ENCODE results near the gene MAN2B2. TPM values are rescaled to one million over a fixed set of nuclear protein-coding genes. Genes with fewer than 3 reads are reported as not detected.

The MAN2B2 gene
- total and polyA plus RNA-seq, 2 of the 8 experiments (the other 6 are each of a cell fraction or from before 2014, with no cell fraction given): 3.3 to 4.0 TPM

DNA sequence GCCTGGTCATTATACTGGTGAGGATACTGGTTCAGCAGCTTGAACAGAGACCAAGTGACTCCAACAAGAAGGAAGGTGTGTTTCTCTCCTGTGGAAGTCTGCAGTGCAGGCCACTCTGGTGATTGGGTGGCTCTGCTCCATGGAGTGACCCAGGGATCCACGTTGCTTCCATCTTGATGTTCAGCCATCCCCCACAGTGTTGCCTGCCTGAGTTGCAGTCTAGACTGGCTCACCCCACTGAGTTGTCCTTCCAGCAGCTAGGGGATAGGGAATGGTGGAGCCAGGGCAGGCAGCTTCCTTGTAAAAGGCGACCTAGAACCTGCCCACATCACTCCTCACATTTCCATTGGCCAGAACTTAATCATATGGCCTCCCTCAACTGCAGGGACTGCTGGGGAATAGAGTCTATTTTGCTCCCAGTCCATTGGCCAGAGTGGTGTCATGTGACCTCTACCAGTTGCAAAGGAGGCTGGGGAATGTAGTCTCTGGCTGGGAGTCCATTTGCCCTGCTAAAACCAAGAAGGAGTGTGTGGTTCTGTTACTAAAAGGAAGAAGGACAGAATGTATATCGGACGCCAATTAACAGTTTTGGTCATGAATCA, 8.0 kb downstream of the MAN2B2 start:
- ChIA-PET CTCF (ENCODE audit: partially characterized antibody) (interaction anchor here (1.4 kb wide), 1 partner anchor 9 kb away, joined by 3 read pairs; no protein-coding TSS in a partner anchor), POLR2A (ENCODE audit: partially characterized antibody) (no interaction called here)
- Histone ChIP-seq H2BK15ac (ENCODE audit: low read length) (no peak overlapping the region), H3K56ac (replicated peaks; ENCODE audit: insufficient read length, low read depth, low read length) (no peak overlapping the region), H2BK5ac (ENCODE audit: low read depth, low read length) (no peak overlapping the region), H3K36me3 (ENCODE audit: control insufficient read depth in 2 of 4, insufficient read depth in 4 of 4, low read length in 3 of 4) (peaks cover 0 to 12% (median 2%) of the 10 kb centered on the region in 4 experiments; a peak in 3 of 8 replicates), H2BK12ac (ENCODE audit: low read depth, low read length) (no peak overlapping the region), H2BK120ac (replicated peaks; ENCODE audit: low read depth, low read length) (no peak overlapping the region), H3K14ac (ENCODE audit: insufficient read length) (no peak overlapping the region), H3K9ac (replicated peaks in 1 of 4; ENCODE audit: extremely low read depth in 1 of 4, low read depth in 3 of 4, low read length in 3 of 4) (no peak overlapping the region), H4K5ac (ENCODE audit: insufficient read length, low read depth, low read length) (no peak overlapping the region), H4K91ac (replicated peaks; ENCODE audit: insufficient read length, low read length) (no peak overlapping the region), H3K4me3 (ENCODE audit: extremely low read depth in 1 of 4, insufficient read depth in 2 of 4, low read depth in 3 of 4, low read length in 4 of 4) (no peak overlapping the region), H2AFZ (ENCODE audit: low read length) (no peak overlapping the region), H3K23ac (ENCODE audit: insufficient read length) (no peak overlapping the region), H4K20me1 (replicated peaks in 1 of 2; ENCODE audit: control insufficient read depth in 1 of 2, insufficient read depth in 2 of 2, low read length in 2 of 2) (peaks cover 0 to 7% of the 10 kb centered on the region in 2 experiments), H3K27ac (ENCODE audit: low read depth, low read length) (no peak overlapping the region), H4K8ac (ENCODE audit: extremely low read depth, insufficient read depth, low read length) (no peak overlapping the region), H2BK20ac (ENCODE audit: low read length) (no peak overlapping the region), H2AK5ac (ENCODE audit: low read depth, low read length) (no peak overlapping the region), H3K9me3 (ENCODE audit: insufficient read depth in 2 of 2, low read depth in 1 of 2, low read length in 1 of 2) (peaks cover 2 to 5% of the 10 kb centered on the region in 2 experiments), H3K79me2 (ENCODE audit: control insufficient read depth in 1 of 2, insufficient read depth in 2 of 2, low read length in 2 of 2) (no peaks in the 10 kb centered on the region), H3K79me1 (ENCODE audit: low read depth, low read length) (no peaks in the 10 kb centered on the region), H3K23me2 (ENCODE audit: low read depth, low read length) (peaks cover 11% of the 10 kb centered on the region; the same call in 1 of the 2 replicates), H3K4me2 (ENCODE audit: insufficient read depth in 1 of 2, low read depth in 2 of 2, low read length in 2 of 2) (no peak overlapping the region), H3K4ac (replicated peaks; ENCODE audit: insufficient read length, low read depth, low read length) (no peak overlapping the region), H3K18ac (ENCODE audit: extremely low read depth, low read length) (no peak overlapping the region), H3K4me1 (replicated peaks in 1 of 4; ENCODE audit: control insufficient read depth in 3 of 4, insufficient read depth in 4 of 4, low read length in 3 of 4) (no peaks in the 10 kb centered on the region; a peak in 1 of 7 replicates), H3K27me3 (replicated peaks in 1 of 4; ENCODE audit: control insufficient read depth in 3 of 4, extremely low read depth in 1 of 4, insufficient read depth in 3 of 4, low read length in 3 of 4) (no peaks in the 10 kb centered on the region)
- WGBS, 2 experiments (ENCODE audit: extremely low coverage in 1 of 2, insufficient coverage in 1 of 2, insufficient read length in 1 of 2, insufficient replicate concordance in 2 of 2, low coverage in 1 of 2, low lambda C conversion rate in 2 of 2, missing lambda C conversion rate in 1 of 2): 84% methylated on average over 4 of the region's 4 CpGs; no CpG with 5 or more reads in 1 of the 2 experiments
- DNase-seq (ENCODE audit: low read depth in 1 of 2, low spot score in 2 of 2): no peak
- FAIRE-seq: peak; percentile 36
- TF ChIP-seq, protein P1, sequence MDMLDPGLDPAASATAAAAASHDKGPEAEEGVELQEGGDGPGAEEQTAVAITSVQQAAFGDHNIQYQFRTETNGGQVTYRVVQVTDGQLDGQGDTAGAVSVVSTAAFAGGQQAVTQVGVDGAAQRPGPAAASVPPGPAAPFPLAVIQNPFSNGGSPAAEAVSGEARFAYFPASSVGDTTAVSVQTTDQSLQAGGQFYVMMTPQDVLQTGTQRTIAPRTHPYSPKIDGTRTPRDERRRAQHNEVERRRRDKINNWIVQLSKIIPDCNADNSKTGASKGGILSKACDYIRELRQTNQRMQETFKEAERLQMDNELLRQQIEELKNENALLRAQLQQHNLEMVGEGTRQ (IDR thresholded peaks at IDR 0.05; ENCODE audit: low read length): peak; percentile 87
- TF ChIP-seq EZH2 (IDR thresholded peaks at IDR 0.05; ENCODE audit: low read depth, low read length, severe bottlenecking) (no peak), BACH1 (IDR thresholded peaks at IDR 0.05; ENCODE audit: low read length) (no peak), CHD2 (IDR thresholded peaks at IDR 0.05; ENCODE audit: low read length) (no peak), FOSL1 (IDR thresholded peaks at IDR 0.05; ENCODE audit: insufficient read depth, low read depth, low read length) (no peak), HDAC6 (IDR thresholded peaks at IDR 0.05; ENCODE audit: low read depth, low read length) (no peak), BCL11A (IDR thresholded peaks at IDR 0.05; ENCODE audit: low read depth in 2 of 2, low read length in 2 of 2) (no peak), GTF2F1 (IDR thresholded peaks at IDR 0.05; ENCODE audit: borderline replicate concordance, low read depth, low read length) (no peak), EP300 (IDR thresholded peaks at IDR 0.05; ENCODE audit: borderline replicate concordance in 1 of 2, low read depth in 2 of 2, low read length in 2 of 2) (no peak), SP1 (IDR thresholded peaks at IDR 0.05; ENCODE audit: low read depth, low read length) (peak; percentile 50; the same call in 1 of the 2 replicates), RNF2 (IDR thresholded peaks at IDR 0.05; ENCODE audit: borderline replicate concordance, low read depth, low read length, missing control alignments, poor library complexity, severe bottlenecking) (no peak)

Measured in H1 (cell line).